Osteoblast (primary cell): ENCODE results near the gene PTPRN2. TPM values are rescaled to one million over a fixed set of nuclear protein-coding genes. Genes with fewer than 3 reads are reported as not detected.

Experiments used
- DNase-seq: peaks from one replicate; pipeline ENCODE4 v3.0.0; 2011; ENCODE audit warnings: low spot score, mixed read lengths; ENCODE audit not compliant: insufficient read length; ENCODE audit errors: missing footprints
- H2AFZ ChIP-seq: 2 replicates; pipeline ENCODE4 v1.6.0; 2011; ENCODE audit warnings: mild to moderate bottlenecking, low read length
- H3K27ac ChIP-seq: 2 replicates; pipeline ENCODE4 v1.5.1; 2011; ENCODE audit warnings: mild to moderate bottlenecking, low read depth, low read length, moderate library complexity
- H3K27me3 ChIP-seq: 2 replicates; pipeline ENCODE4 v1.6.0; 2012; ENCODE audit warnings: mild to moderate bottlenecking, control low read depth, inconsistent platforms, low read length, moderate library complexity; ENCODE audit not compliant: insufficient read depth
- H3K36me3 ChIP-seq: 2 replicates; pipeline ENCODE4 v1.5.1; 2011; ENCODE audit warnings: mild to moderate bottlenecking, low read length, control low read depth, moderate library complexity; ENCODE audit not compliant: insufficient read depth
- H3K4me1 ChIP-seq: 2 replicates; pipeline ENCODE4 v1.5.1; 2011; ENCODE audit warnings: mild to moderate bottlenecking, low read length, control low read depth, moderate library complexity; ENCODE audit not compliant: insufficient read depth
- H3K4me2 ChIP-seq: 2 replicates; pipeline ENCODE4 v1.6.0; 2011; ENCODE audit warnings: mild to moderate bottlenecking, low read length; ENCODE audit not compliant: insufficient read depth
- H3K4me3 ChIP-seq: fragments of 200-600 bp; sonication (generic); 3 replicates; pipeline ENCODE4 v1.5.1; 2012; ENCODE audit warnings: mild to moderate bottlenecking, low read length, inconsistent platforms; ENCODE audit not compliant: insufficient read depth
- H3K79me2 ChIP-seq: 2 replicates; pipeline ENCODE4 v1.6.0; 2012; ENCODE audit warnings: mild to moderate bottlenecking, low read length, control low read depth, inconsistent platforms; ENCODE audit not compliant: insufficient read depth
- H3K9me3 ChIP-seq: 2 replicates; pipeline ENCODE4 v1.5.1; 2011; ENCODE audit warnings: low read depth, low read length, control low read depth
- H4K20me1 ChIP-seq: 2 replicates; pipeline ENCODE4 v1.6.0; 2012; ENCODE audit warnings: mild to moderate bottlenecking, low read length, control low read depth; ENCODE audit not compliant: insufficient read depth
- CTCF ChIP-seq: IDR thresholded peaks from 2 replicates; pipeline ENCODE4 v1.5.1; 2011; ENCODE audit warnings: mild to moderate bottlenecking, low read depth, low read length, moderate library complexity; ENCODE audit errors: extremely low read depth
- total RNA-seq: library from RNA; depleted of rRNA; stranded (reverse); fragments of >200 nt; gene quantifications from 2 replicates; pipeline ENCODE4 v1.2.3, GENCODE V29; 2012

PTPRN2 gene
- total RNA-seq, 1 donor = 0.36 TPM

- H3K4me1 ChIP-seq = no peaks in the 10 kb centered on the region
These were observed 265.5 kb downstream of the PTPRN2 start for GRCh38 chr7:158321936-158322615.

GRCh38 chr7:158321056-158321700 lies 266.4 kb downstream of the PTPRN2 start:
- Histone ChIP-seq H3K9me3 (no peaks in the 10 kb centered on the region), H3K27me3 (no peaks in the 10 kb centered on the region), H3K4me1 (no peaks in the 10 kb centered on the region), H2AFZ (no peak overlapping the region), H3K36me3 (no peaks in the 10 kb centered on the region), H4K20me1 (no peaks in the 10 kb centered on the region), H3K79me2 (no peaks in the 10 kb centered on the region), H3K4me3 (no peak overlapping the region), H3K4me2 (no peak overlapping the region), H3K27ac (no peak overlapping the region)
- DNase-seq = peak; percentile 26
- no peak for TF ChIP-seq CTCF

More at GRCh38 chr7:158321936-158322615, 265.5 kb downstream of the PTPRN2 start:
- no peaks in the 10 kb centered on the region for H3K36me3 ChIP-seq
- no peaks in the 10 kb centered on the region for H4K20me1 ChIP-seq
- H3K4me3 ChIP-seq = no peak overlapping the region
- peaks cover 3% of the 10 kb centered on the region for H3K9me3 ChIP-seq
- DNase-seq = peak; percentile 81
- no peak overlapping the region for H3K27ac ChIP-seq
- H3K79me2 ChIP-seq = no peaks in the 10 kb centered on the region
- no peak for TF ChIP-seq CTCF
- no peak overlapping the region for H2AFZ ChIP-seq
- H3K4me2 ChIP-seq = no peak overlapping the region
- H3K27me3 ChIP-seq = no peaks in the 10 kb centered on the region

GRCh38 chr7:158320328-158320727 lies 267.3 kb downstream of the PTPRN2 start:
- Histone ChIP-seq H2AFZ (no peak overlapping the region), H3K4me1 (no peaks in the 10 kb centered on the region), H4K20me1 (no peaks in the 10 kb centered on the region), H3K36me3 (no peaks in the 10 kb centered on the region), H3K27ac (no peak overlapping the region), H3K9me3 (no peaks in the 10 kb centered on the region), H3K4me3 (no peak overlapping the region), H3K79me2 (no peaks in the 10 kb centered on the region), H3K4me2 (no peak overlapping the region), H3K27me3 (no peaks in the 10 kb centered on the region)
- peak; percentile 50 for DNase-seq
- TF ChIP-seq CTCF = no peak

GRCh38 chr7:158318511-158318913 lies 269.1 kb downstream of the PTPRN2 start:
- no peak for TF ChIP-seq CTCF
- H3K4me2 ChIP-seq = no peak overlapping the region
- H3K9me3 ChIP-seq = no peaks in the 10 kb centered on the region
- no peaks in the 10 kb centered on the region for H3K36me3 ChIP-seq
- H3K4me1 ChIP-seq = no peaks in the 10 kb centered on the region
- H2AFZ ChIP-seq = no peak overlapping the region
- no peaks in the 10 kb centered on the region for H3K79me2 ChIP-seq
- no peaks in the 10 kb centered on the region for H4K20me1 ChIP-seq
- peak; percentile 55 for DNase-seq
- no peak overlapping the region for H3K4me3 ChIP-seq
- H3K27ac ChIP-seq = no peak overlapping the region
- no peaks in the 10 kb centered on the region for H3K27me3 ChIP-seq
